SK-N-SH treated with all-trans-retinoic acid at 6 μM for 48 hours (cell line): ENCODE results near the gene CCL5.

ENCODE experiments used
- CREB5 ChIP-seq: fragments of 250-450 bp; sonication (Bioruptor Pico); IDR thresholded peaks from 2 replicates; pipeline ENCODE4 v1.5.1; 2020; ENCODE audit warnings: low read depth, mild to moderate bottlenecking, moderate library complexity
- CSDC2 ChIP-seq: fragments of 250-450 bp; sonication (Bioruptor Pico); IDR thresholded peaks from 2 replicates; pipeline ENCODE4 v1.5.0; 2020; ENCODE audit warnings: mild to moderate bottlenecking, moderate library complexity
- ISL1 ChIP-seq: fragments of 250-450 bp; sonication (Bioruptor Pico); IDR thresholded peaks from 2 replicates; pipeline ENCODE4 v2.1.2; 2022; ENCODE audit warnings: mild to moderate bottlenecking, moderate library complexity
- RARB ChIP-seq: fragments of 250-450 bp; sonication (Bioruptor Pico); IDR thresholded peaks from 2 replicates; pipeline ENCODE4 v1.8.0; 2021; ENCODE audit warnings: mild to moderate bottlenecking, moderate library complexity
- TOX ChIP-seq: fragments of 250-450 bp; sonication (Bioruptor Pico); IDR thresholded peaks from 2 replicates; pipeline ENCODE4 v1.8.0; 2021; ENCODE audit warnings: mild to moderate bottlenecking, moderate library complexity, borderline replicate concordance
- ZC3H10 ChIP-seq: fragments of 250-450 bp; sonication (Bioruptor Pico); IDR thresholded peaks from 2 replicates; pipeline ENCODE4 v1.5.1; 2021; ENCODE audit warnings: mild to moderate bottlenecking, moderate library complexity
- ZFP3 ChIP-seq: fragments of 250-450 bp; sonication (Bioruptor Pico); IDR thresholded peaks from 2 replicates; pipeline ENCODE4 v1.5.0; 2020; ENCODE audit warnings: mild to moderate bottlenecking, moderate library complexity
- ZFP30 ChIP-seq: fragments of 450-650 bp; formaldehyde crosslinking; IDR thresholded peaks from 2 replicates; pipeline ENCODE4 v1.5.0; 2022; ENCODE audit warnings: mild to moderate bottlenecking, moderate library complexity
- ZNF70 ChIP-seq: fragments of 450-650 bp; formaldehyde crosslinking; IDR thresholded peaks from 2 replicates; pipeline ENCODE4 v1.5.0; 2020; ENCODE audit warnings: mild to moderate bottlenecking, moderate library complexity
- TF ChIP-seq, protein P1 (sequence below): fragments of 250-450 bp; sonication (Bioruptor Pico); IDR thresholded peaks from 2 replicates; pipeline ENCODE4 v1.8.0; 2020; ENCODE audit warnings: mild to moderate bottlenecking, moderate library complexity, borderline replicate concordance
- TF ChIP-seq, protein P2 (sequence below): fragments of 250-450 bp; sonication (Bioruptor Pico); IDR thresholded peaks from 2 replicates; pipeline ENCODE4 v1.8.0; 2021; ENCODE audit warnings: low read depth, mild to moderate bottlenecking, moderate library complexity, borderline replicate concordance

DNA sequence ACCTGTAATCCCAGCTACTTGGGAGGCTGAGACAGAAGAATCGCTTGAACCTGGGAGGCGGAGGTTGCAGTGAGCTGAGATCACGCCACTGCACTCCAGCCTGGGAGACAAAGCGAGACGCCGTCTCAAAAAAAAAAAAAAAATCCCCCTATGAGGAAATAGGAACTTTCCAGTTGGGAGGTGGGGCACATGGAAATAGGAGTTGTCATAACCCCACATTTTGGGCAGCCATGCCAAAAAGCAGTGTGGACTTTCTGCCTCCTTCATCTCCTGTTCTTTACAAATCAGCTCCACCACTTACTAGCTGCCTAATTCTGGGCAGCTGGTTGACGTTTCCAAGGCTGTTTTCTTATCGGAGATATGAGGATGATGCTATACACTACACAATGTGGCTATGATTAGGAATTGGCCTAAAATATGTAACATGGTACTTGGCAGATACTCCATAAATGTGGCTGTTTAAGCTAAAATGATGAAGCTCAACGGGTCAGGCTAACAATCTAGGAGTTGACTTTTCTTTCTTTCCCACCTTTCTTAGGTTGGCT is 21.5 kb upstream of the CCL5 start:
- TF ChIP-seq CSDC2 (CRISPR knock-in tag): no peak
- no peak for TF ChIP-seq ISL1 (CRISPR knock-in tag)
- TF ChIP-seq ZNF70 (CRISPR knock-in tag): no peak
- TF ChIP-seq, protein P1, sequence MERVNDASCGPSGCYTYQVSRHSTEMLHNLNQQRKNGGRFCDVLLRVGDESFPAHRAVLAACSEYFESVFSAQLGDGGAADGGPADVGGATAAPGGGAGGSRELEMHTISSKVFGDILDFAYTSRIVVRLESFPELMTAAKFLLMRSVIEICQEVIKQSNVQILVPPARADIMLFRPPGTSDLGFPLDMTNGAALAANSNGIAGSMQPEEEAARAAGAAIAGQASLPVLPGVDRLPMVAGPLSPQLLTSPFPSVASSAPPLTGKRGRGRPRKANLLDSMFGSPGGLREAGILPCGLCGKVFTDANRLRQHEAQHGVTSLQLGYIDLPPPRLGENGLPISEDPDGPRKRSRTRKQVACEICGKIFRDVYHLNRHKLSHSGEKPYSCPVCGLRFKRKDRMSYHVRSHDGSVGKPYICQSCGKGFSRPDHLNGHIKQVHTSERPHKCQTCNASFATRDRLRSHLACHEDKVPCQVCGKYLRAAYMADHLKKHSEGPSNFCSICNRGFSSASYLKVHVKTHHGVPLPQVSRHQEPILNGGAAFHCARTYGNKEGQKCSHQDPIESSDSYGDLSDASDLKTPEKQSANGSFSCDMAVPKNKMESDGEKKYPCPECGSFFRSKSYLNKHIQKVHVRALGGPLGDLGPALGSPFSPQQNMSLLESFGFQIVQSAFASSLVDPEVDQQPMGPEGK (CRISPR knock-in tag): no peak
- TF ChIP-seq TOX (CRISPR knock-in tag): no peak
- TF ChIP-seq, protein P2, sequence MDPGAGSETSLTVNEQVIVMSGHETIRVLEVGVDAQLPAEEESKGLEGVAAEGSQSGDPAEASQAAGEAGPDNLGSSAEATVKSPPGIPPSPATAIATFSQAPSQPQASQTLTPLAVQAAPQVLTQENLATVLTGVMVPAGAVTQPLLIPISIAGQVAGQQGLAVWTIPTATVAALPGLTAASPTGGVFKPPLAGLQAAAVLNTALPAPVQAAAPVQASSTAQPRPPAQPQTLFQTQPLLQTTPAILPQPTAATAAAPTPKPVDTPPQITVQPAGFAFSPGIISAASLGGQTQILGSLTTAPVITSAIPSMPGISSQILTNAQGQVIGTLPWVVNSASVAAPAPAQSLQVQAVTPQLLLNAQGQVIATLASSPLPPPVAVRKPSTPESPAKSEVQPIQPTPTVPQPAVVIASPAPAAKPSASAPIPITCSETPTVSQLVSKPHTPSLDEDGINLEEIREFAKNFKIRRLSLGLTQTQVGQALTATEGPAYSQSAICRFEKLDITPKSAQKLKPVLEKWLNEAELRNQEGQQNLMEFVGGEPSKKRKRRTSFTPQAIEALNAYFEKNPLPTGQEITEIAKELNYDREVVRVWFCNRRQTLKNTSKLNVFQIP (CRISPR knock-in tag): no peak
- no peak for TF ChIP-seq ZFP3 (CRISPR knock-in tag)
- TF ChIP-seq RARB: no peak
- no peak for TF ChIP-seq CREB5 (CRISPR knock-in tag)
- no peak for TF ChIP-seq ZFP30
- TF ChIP-seq ZC3H10 (CRISPR knock-in tag): no peak
